ELR (cell line): ENCODE measurements around the gene SLC35C1.
"Not testable (repeated sequence)": the region's sequence is repeated elsewhere in the genome, so short reads cannot be mapped to it uniquely, and the experiment has no call there.

Experiments
- DNase-seq: peaks from one replicate; pipeline ENCODE4 v3.0.0-alpha.2; 2015; ENCODE audit warnings: low read depth

SLC35C1 gene

DNA sequence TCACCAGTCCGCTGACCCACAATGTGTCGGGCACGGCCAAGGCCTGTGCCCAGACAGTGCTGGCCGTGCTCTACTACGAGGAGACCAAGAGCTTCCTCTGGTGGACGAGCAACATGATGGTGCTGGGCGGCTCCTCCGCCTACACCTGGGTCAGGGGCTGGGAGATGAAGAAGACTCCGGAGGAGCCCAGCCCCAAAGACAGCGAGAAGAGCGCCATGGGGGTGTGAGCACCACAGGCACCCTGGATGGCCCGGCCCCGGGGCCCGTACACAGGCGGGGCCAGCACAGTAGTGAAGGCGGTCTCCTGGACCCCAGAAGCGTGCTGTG is 6.1 kb downstream of the SLC35C1 start:
- no peak for DNase-seq

DNA sequence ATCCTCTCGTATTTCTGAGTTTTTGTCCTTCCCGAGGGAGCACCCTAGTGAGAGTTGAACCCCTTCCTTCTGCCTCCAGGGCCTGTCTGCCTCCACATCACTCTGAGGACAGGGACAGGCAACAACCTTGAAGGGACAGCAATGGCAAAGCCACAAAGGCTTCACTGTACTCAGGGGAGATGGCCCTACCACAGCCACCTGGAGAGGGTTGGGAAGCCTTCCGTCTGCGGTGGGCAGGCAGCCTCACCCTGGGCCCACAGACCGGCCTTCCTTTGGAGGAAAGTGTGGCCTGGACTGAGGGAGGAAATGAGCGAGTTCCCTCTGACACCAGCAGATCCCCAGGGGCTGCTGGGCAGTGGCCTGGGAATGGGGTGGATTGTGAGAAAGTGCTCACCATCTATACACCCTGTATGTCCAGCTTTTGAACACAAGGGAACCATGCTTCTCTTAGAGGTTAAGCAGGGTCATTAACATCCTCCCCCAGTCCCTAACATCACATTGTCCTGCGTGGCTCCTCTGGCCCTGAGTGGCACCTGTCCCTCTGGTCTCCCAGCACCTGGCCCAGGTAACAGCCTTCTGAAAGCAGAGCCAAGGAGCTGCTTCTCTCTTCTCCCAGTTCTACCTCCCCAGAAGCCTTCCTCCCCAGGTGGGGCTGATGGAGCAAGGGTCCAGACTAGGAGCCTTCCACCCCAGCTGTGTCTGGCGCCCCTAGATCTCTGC is 6.8 kb downstream of the SLC35C1 start:
- DNase-seq, result no peak

DNA sequence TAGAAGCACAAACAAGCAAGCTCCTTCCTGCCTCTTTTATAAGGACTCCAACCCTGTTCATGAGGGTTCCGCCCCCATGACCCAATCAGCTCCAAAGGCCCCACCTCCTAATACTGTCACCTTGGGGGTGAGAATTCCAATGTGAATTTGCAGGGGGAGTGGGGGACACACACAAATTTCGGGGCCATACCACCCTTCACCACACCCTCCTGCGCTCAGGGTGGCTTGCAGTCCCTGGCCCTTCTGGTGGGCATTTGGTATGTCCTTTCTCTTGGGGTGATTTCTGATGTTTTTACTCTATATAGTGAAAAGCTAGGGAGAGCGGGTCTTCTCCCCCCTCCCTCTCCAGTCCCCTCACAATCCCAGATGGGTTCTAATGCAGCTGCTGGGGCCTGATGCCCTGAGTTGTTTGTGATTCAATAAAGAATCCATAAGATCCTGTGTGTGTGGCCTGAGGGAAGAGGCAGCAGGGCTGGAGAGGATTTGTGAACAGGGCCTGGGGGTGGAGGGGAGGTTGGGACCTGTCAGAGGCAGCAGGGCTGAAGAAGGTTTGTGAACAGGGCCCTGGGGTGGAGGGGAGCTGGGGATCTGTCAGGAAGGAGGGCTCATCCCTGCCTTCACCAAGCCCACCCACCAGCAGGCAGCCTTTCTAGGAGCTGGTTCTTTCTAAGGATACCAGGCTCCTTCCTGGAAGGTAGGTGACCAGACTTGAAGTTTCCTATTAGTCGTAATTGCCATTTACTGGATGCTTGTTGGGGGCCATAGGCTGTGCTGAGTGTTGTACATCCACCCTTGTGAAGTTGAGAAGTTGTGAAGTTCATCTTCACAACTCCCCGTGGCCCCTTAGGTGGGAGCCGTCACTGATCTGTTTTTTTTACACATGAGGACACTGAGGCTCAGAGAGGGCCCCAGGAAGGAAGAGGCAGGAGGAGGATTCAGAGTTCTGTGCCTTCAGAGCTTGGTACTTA is 7.9 kb downstream of the SLC35C1 start:
- no peak for DNase-seq

DNA sequence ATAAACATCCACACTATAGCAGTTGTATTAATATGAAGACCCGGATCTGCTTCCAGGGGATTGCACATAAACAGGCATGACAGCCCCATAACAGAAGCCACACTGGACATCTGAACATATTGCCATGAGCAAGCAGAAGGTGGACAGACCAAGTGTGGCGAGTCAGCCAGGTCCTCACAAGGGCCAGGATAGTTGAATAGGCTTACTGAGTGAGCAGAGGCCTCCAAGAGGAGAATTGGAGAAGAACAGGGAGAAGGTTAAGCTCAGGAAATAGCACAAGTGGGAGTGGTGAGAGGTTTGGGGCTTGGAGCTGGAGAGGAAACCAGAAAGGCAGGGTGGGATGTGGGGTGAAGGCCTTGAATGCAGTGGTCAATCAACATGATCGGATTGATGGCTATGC is 10.8 kb downstream of the SLC35C1 start:
- DNase-seq, result peak; percentile 52

DNA sequence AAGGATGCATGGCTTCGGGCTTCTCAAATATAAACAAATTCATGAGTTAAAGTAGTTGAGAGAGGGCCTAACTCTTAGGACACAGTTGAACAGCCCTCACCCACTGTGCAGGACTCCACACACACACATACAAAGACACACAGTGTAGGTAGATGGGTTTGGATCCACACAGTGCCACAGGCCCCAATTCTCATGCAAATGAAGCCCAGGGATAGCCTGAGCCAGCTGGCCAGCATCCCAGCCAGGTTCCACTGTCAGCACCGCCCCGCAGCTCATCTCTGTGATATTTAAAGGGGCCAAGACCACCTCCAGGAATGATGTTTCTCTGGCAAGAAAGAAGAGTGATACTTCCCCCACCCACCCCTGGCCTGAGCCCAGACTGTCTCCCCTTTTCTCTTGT is 11.7 kb downstream of the SLC35C1 start:
- DNase-seq, result no peak

DNA sequence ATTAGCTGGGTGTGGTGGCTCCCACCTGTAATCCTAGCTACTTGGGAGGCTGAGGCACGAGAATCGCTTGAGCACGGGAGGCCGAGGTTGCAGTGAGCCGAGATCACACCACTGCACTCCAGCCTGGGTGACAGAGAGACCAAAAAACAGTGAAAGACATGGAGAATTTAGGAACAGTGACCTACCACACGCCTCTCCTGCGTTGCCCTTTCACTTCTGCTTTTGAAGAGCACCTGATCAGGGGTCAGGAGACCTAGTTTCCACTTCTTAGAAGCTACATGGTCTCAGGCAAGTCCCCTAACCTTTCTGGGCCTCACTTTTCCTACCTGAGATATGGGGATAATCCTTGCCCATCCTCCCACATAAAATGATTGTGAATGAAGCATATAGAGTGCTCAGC is 12.2 kb downstream of the SLC35C1 start:
- DNase-seq, result no peak

DNA sequence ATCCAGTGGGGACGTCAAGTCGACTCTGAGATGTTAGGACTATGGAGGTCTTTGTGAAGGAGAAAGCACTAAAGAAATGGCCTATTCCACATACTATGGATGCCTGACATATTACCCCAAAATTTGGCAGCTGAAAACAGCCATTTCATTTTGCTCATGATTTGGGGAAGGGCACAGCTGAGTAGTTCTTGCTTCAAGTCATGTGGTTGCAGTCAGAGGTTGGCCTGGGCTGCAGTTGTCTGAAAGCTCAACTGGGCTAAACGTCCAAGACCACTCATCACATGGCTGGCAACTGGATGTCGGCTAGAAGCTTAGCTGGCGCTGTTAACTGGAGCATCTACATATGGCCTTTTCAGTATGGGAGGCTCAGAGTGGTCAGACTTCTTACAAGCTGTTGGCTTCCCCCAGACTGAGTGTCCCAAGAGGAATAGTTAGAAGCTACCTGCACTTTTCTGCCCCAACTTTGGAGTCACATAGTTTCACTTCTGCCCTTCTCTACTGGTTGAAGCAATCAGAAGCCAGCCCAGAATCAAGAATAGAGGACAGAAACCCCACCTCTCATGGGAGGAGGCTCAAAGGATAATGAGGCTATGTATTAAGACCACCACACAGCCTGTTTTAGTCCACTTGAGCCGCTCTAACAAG is 14.1 kb downstream of the SLC35C1 start:
- no peak for DNase-seq

DNA sequence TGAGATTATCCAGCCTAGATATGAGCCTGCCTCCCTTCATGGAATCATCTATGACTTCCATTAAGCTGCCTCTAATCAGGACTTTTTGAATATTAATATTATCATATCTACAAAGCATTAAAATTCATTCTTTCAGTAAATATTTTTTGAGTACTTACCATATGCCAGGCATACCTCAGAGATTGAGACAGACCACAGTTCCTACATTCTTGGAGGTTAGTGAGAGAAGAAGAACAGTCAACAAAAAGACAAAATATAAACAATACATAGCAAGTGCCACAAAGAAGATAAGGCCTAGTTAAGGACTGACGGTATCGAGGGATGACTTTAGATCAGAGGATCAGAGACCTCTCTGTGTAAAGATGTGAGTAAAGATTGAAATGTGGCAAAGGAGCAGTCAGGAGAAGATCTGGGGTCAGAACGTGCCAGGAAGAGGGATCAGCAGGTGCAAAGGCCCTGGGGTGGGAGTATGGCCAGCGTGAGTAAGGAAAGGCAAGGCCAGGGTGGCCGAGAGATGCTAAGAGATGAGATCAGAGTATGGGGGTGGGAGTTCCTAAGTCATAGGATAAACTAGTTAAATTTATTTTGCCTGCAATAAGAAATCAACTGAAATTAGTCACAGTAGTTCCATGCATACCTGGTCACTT is 15.4 kb downstream of the SLC35C1 start:
- no peak for DNase-seq

DNA sequence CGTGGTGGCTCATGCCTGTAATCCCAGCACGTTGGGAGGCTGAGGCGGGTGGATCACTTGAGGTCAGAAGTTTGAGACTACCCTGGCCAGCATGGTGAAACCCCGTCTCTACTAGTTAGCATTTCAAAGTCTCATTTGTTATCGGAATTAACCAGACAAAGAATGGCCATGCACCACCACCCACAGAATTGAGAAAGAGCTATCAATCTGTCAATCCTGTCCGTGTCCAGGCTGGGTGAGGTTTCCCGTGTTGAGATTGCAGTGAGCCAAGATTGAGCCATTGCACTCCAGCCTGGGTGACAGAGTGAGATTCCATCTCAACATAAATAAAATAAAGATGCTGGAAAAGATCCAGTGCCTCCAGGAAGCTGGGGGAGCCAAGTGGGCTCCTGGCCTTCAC is 21.5 kb downstream of the SLC35C1 start:
- DNase-seq, result not testable (repeated sequence)

DNA sequence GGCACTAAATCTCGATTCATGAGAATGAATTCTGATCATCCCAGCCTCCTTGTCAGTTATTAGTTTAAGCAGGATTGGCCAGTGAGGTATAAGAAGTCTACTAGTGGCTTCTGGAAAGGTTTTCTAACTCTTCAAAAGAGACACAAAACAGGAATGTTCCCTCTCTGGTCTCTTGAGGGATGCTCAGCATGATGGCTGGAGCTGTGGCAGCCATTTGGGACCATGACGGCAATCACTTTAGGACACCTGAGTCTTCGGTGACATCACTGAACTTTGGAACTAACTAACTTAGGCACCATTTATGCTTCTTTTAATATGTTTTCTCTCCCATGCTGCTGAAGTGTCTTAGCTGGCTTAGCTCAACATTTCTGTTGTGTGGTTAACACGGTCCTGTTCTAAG is 22.2 kb downstream of the SLC35C1 start:
- no peak for DNase-seq

DNA sequence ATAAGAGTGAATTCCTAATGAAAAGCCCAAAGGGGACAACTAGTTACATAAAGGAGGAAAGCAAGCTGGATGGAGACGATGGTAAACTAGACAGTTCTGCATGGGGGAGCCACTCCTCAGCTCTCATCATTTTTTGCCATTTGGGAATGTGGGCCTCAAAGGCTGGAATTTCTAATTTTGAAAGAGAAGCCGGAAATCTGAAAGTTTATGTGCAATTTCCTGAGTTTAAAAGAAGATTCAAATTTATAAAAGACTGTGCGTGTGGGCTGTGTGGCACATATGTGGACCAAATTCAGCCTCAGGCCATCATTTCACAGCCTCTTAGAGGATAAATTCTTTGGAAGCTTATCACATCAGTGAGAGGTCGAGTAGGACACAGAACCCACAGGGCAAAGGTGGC is 24.0 kb downstream of the SLC35C1 start:
- no peak for DNase-seq

DNA sequence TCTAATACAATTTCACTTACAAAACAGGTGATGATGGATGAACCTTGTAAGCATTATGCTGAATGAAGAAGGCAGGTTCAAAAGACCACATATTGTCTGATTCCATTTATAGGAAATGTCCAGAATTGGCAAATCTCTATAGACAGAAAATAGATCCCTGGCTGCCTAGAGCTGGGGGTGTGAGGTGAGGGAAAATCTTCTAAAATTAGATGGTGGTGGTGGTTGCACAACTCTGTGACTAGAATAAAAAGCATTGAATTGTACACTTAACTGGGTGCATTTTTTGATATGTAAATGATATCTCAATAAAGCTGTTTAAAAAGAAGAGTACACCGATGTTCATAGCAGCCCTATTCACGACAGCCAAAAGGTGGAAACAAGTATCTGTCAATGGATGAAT is 25.6 kb downstream of the SLC35C1 start:
- DNase-seq, result no peak

DNA sequence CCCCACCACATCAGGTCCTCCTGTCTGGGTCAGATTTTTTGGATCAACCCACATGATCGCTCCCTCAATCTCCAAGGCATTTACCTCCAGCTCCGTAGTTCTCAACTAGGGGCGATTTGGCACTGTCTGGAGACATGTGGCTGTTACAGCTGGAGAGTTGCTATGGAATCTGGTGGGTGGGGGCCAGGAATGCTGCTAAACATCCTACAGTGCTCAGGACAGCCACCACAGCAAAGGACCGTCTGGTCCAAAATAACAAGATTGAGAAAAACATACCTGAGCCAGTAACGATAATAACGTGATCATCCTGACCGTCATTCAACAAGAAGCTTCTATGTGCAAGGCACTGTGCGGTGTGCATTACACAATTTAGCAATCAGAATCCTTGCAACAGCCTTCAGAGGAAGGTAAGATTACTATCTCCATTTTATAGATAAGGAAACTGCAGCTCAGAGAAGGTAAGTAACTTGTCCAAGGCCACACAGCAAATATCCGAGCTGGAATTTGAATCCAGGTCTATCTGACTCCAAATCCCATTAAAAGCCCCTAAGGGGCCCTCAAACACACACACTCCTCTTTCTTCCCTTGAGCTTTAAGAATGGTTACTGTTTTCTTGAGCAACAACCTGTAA is 28.0 kb downstream of the SLC35C1 start:
- no peak for DNase-seq

DNA sequence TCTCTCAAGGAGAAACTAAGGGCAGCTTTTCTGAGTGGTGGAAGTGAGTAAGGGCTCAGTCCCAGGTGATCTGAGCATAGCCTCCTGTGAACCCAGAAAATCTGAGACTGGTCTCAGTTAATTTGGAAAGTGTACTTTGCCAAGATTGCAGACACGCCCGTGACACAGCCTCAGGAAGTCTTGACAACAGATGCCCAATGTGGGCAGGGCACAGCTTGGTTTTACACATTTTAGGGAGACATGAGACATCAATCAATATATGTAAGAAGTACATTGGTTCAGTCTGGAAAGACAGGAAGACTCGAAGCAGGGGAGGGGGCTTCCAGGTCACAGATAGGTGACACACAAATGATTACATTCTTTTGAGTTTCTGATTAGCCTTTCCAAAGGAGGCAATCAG is 28.8 kb downstream of the SLC35C1 start:
- no peak for DNase-seq

DNA sequence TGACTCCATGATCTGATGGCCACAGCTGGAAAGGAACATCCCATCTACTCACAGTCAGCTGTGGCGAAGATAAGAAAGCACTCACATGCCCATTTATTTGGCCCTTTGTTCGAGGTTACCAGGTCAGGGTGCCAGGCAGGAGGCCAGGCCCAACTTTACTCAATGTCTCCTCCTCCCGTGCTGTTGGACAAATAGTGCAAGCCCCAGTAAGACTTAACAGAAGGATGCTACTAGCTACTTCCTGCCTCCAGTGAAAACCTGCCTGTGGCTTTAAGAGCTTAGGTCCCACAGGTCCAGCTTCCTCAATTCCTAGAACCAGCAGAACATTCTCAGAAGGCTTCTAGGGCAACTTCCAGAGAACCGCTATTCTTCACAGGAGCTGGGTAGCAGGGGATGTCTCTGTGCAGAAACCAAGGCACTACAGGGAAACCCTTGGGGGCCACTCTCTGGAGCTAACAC is 29.4 kb downstream of the SLC35C1 start:
- DNase-seq, result no peak

DNA sequence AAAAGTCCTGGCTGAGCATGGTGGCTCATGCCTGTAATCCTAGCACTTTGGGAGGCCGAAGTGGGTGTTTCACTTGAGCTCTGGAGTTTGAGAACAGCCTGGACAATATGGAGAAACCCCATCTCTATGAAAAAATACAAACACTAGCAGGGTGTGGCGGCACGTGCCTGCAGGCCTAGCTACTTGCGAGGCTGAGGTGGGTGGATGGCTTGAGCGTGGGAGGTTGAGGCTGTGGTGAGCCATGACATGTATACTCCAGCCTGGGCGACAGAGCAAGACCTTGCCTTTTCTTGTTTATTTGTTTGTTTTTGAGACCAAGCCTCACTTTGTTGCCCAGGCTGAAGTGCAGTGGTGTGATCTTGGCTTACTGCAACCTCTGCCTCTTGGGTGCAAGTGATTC is 34.3 kb downstream of the SLC35C1 start:
- no peak for DNase-seq

DNA sequence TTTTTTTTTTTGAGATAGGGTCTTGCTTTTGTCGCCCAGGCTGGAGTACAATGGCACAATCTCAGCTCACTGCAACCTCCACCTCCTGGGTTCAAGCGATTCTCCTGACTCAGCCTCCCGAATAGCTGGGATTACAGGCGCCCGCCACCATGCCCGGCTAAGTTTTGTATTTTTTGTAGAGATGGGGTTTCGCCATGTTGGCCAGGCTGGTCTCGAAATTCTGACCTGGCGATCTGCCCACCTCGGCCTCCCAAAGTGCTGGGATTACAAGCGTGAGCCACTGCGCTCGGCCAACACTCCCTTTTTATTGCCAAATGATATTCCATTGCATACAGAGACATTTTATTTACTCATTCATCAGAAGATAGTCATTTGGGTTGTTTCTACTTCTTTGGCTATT is 35.3 kb downstream of the SLC35C1 start:
- not testable (repeated sequence) for DNase-seq

DNA sequence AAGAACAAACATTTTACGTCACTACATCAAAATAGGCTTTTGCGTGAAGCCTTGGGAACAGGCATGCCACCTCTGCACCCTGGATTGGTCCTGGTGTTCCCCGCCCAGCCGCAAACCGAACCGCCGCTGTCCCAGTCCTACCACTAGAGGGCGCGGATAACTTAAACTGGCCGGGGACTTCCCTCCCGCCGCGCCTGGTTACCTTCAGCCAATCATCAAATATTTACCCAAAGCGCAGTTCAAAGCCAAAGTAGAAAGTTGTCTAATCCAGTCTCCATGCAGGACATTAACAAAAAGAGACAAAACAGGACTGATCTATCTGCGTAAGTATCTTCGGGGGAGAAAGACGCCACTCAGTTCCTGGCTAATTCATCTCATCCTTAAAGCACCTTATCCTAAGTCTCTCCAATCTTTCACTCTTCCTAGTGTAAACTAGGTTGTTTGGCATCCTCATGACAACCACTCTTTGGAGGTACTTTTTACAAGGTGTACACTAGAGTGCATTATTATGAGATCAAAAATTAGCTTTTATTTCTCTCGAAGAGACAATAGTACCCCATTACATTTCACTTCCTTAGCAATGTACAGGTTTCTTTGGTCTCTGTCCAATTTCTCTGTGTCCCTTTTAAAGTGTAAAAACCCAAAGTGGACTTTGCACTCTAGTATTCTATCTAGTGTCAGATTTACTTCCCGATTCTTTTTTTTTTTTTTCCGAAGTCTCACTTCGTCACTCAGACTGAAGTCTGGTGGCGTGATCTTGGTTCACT is 38.4 kb downstream of the SLC35C1 start:
- DNase-seq, result peak; percentile 89

DNA sequence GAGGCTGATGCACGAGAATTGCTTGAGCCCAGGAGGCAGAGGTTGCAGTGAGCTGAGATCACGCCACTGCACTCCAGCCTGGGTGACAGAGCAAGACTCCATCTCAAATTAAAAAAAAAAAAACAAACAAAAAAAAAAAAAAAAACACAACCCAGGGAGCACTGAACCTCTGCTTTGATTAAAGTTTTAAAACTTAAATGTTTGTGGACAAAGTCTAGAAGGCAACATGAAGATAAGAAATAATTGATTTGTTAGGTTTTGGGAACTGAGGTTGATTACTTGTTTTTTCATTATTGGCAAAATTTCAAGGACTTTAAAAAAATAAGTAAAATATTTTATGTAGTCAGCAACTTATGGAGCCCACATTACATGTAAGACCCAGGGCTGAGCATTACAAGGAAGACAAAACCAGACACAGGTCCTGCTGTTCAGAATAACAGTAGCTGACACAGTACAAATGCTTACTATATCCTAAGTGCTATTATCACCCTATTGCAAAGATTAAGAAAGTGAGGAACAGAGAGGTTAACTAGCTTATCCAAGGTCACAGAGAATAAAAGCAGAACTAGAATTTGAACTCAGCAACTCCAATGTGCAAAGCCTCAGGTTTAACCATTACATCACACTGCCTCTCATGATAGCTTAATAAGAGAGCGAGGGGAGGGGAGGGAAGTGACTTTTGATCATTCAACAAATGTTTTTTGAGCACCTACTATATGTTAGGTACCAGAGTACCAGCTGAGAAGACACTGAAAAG is 40.1 kb downstream of the SLC35C1 start:
- DNase-seq, result no peak

DNA sequence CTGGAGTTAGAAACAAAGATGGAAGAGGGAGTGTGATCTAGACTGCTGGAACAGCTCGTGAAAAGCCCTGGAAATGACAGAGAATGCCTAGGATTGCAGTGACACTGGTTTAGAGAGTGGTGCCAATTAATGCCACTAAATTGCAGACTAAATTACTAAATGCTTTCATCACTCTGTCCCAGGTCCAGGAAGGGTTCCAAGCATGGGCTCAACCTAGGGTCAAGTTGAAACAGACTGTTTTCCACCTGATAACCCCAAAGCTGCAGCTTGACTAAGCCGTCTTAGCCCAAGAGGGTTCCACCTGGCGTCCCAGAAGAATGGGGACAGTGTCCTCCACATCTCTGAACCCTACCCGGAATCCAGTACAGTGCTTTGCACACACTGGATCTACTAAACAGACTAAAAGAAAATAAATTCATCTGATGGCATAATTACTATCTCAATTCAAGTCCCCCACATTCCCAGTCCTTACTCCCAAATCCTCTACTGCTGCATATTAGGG is 41.3 kb downstream of the SLC35C1 start:
- DNase-seq, result no peak
